ENCODE results near the gene SCD5.

GRCh38 chr4:82776925-82777542 lies 21.6 kb downstream of the SCD5 start:
- no peak for TF ChIP-seq CTCF (conservative IDR thresholded peaks at IDR 0.05; ENCODE audit: low read depth, low read length)
- no peak for TF ChIP-seq POLR2A (IDR thresholded peaks at IDR 0.05; ENCODE audit: low read depth, low read length)
- no peak for TF ChIP-seq RCOR1 (IDR thresholded peaks at IDR 0.05; ENCODE audit: insufficient replicate concordance, low read length)
- no peak for TF ChIP-seq SMC3 (IDR thresholded peaks at IDR 0.05; ENCODE audit: low read depth, low read length)
- no peak for TF ChIP-seq MXI1 (IDR thresholded peaks at IDR 0.05; ENCODE audit: borderline replicate concordance, low read depth, low read length)
- no peak for TF ChIP-seq RFX5 (IDR thresholded peaks at IDR 0.05; ENCODE audit: low read depth, low read length)
- TF ChIP-seq RAD21 (IDR thresholded peaks at IDR 0.05; ENCODE audit: low read length), result no peak
- no peak for TF ChIP-seq ELK1 (IDR thresholded peaks at IDR 0.05; ENCODE audit: borderline replicate concordance, low read depth, low read length)
- TF ChIP-seq, protein P1, sequence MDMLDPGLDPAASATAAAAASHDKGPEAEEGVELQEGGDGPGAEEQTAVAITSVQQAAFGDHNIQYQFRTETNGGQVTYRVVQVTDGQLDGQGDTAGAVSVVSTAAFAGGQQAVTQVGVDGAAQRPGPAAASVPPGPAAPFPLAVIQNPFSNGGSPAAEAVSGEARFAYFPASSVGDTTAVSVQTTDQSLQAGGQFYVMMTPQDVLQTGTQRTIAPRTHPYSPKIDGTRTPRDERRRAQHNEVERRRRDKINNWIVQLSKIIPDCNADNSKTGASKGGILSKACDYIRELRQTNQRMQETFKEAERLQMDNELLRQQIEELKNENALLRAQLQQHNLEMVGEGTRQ (IDR thresholded peaks at IDR 0.05; ENCODE audit: low read depth, low read length), result no peak
- peak; percentile 67 for TF ChIP-seq CEBPB (IDR thresholded peaks at IDR 0.05; ENCODE audit: low read depth, low read length)
- no peak for TF ChIP-seq MAFK (IDR thresholded peaks at IDR 0.05; ENCODE audit: low read depth, low read length)

All from IMR-90 (cell line).